Fibroblast of upper back skin (primary cell): ENCODE measurements around the gene OR8K1.

ENCODE experiments used
- DNase-seq: peaks from one replicate; pipeline ENCODE4 v3.0.0-alpha.2; 2013

The OR8K1 gene

GRCh38 chr11:56345739-56346138 lies at the start of gene OR8K1:
OR8K1 (plus strand) TSS chr11:56346039; CDS start chr11:56346039, 0 bp downstream.
- no peak for DNase-seq

- DNase-seq, result no peak
Observed at GRCh38 chr11:56296898-56297297, 48.9 kb upstream of the OR8K1 start.

GRCh38 chr11:56307836-56308235 lies 38.0 kb upstream of the OR8K1 start:
- no peak for DNase-seq

GRCh38 chr11:56314844-56315243 lies 31.0 kb upstream of the OR8K1 start, which contains the start of gene OR8K3:
OR8K3 (plus strand) TSS chr11:56315144; CDS start chr11:56318307, 3,163 bp downstream.
- no peak for DNase-seq

GRCh38 chr11:56331861-56332491 lies 13.9 kb upstream of the OR8K1 start:
- no peak for DNase-seq

GRCh38 chr11:56333156-56333555 lies 12.7 kb upstream of the OR8K1 start:
- no peak for DNase-seq

- no peak for DNase-seq
Observed at GRCh38 chr11:56340289-56340688, 5.5 kb upstream of the OR8K1 start.

GRCh38 chr11:56353991-56354390 lies 8.2 kb downstream of the OR8K1 start, which contains the start of gene OR8J1:
OR8J1 (plus strand) TSS chr11:56354291; CDS start chr11:56360247, 5,956 bp downstream.
- no peak for DNase-seq

GRCh38 chr11:56375324-56375723 lies 29.5 kb downstream of the OR8K1 start, which contains the start of gene OR8U1:
OR8U1 (plus strand) TSS chr11:56375624; CDS start chr11:56375624, 0 bp downstream.
- no peak for DNase-seq

- DNase-seq, result no peak
Observed at GRCh38 chr11:56380120-56380519, 34.3 kb downstream of the OR8K1 start.

GRCh38 chr11:56394381-56394780 lies 48.5 kb downstream of the OR8K1 start:
- DNase-seq, result no peak

GRCh38 chr11:56396047-56396446 lies 50.2 kb downstream of the OR8K1 start:
- DNase-seq, result no peak
